ENCODE results near the gene PFKFB4. TPM values are rescaled to one million over a fixed set of nuclear protein-coding genes. Genes with fewer than 3 reads are reported as not detected.
A peak's percentile ranks its signal among the peaks of the same experiment; 100 is the strongest.

The PFKFB4 gene
- total and polyA plus RNA-seq, 9 of the 15 experiments (the other 6 are each of a cell fraction or from before 2014, with no cell fraction given): 0.92 to 56.3 (median 13.5) TPM

DNA sequence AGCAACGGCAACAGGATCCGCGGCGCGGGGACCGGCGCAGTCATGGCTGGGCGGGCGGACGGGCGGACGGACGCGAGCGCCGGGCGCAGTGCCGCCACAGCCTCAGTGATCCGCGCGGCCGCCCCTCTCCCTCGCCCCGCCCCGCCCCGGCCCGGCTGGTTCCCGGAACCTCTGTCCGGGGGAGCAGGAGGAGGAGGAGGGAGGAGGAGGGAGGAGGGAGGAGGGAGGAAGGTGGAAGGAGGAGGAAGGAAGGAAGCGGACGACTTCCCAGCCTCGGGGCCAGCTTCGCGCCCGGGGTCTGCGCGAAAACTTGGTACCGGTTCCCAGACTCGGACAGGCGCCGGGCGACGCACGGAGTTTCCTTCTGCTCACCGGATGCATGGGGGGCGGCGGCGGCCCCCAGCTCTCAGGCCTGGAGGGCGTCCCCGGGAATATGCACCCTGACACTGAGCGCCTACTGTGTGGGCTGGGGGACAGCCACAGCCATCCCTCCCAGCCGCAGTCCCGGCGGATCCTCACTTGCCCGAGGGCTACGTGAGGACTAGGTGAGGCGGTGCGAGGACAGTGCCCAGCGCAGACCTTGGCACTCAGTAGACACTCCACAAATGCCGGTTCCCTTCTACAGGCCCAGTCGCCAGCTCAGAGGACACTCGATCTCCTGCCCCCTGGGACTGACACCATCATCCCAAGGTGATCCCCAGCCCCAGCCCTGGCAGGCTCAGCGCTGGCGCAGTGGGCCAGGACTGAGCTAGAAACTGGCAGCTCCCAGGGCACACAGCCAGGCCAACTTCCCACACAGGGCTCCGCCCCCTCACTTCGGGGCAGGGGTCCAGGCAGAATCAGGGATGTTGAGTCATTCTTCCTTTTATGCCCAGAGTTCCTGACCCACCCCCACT, 52.3 kb downstream of the PFKFB4 start, which contains the start of gene SHISA5 (continued):
- TF ChIP-seq, protein P1, sequence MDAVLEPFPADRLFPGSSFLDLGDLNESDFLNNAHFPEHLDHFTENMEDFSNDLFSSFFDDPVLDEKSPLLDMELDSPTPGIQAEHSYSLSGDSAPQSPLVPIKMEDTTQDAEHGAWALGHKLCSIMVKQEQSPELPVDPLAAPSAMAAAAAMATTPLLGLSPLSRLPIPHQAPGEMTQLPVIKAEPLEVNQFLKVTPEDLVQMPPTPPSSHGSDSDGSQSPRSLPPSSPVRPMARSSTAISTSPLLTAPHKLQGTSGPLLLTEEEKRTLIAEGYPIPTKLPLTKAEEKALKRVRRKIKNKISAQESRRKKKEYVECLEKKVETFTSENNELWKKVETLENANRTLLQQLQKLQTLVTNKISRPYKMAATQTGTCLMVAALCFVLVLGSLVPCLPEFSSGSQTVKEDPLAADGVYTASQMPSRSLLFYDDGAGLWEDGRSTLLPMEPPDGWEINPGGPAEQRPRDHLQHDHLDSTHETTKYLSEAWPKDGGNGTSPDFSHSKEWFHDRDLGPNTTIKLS (IDR thresholded peaks at IDR 0.05; ENCODE audit: borderline replicate concordance, low read depth): no peak
- TF ChIP-seq, protein P2, sequence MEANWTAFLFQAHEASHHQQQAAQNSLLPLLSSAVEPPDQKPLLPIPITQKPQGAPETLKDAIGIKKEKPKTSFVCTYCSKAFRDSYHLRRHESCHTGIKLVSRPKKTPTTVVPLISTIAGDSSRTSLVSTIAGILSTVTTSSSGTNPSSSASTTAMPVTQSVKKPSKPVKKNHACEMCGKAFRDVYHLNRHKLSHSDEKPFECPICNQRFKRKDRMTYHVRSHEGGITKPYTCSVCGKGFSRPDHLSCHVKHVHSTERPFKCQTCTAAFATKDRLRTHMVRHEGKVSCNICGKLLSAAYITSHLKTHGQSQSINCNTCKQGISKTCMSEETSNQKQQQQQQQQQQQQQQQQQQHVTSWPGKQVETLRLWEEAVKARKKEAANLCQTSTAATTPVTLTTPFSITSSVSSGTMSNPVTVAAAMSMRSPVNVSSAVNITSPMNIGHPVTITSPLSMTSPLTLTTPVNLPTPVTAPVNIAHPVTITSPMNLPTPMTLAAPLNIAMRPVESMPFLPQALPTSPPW (CRISPR knock-in tag; IDR thresholded peaks at IDR 0.05): peak; percentile 65
- TF ChIP-seq, protein P3, sequence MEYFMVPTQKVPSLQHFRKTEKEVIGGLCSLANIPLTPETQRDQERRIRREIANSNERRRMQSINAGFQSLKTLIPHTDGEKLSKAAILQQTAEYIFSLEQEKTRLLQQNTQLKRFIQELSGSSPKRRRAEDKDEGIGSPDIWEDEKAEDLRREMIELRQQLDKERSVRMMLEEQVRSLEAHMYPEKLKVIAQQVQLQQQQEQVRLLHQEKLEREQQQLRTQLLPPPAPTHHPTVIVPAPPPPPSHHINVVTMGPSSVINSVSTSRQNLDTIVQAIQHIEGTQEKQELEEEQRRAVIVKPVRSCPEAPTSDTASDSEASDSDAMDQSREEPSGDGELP (CRISPR knock-in tag; IDR thresholded peaks at IDR 0.05; ENCODE audit: borderline replicate concordance): no peak
- TF ChIP-seq, protein P4, sequence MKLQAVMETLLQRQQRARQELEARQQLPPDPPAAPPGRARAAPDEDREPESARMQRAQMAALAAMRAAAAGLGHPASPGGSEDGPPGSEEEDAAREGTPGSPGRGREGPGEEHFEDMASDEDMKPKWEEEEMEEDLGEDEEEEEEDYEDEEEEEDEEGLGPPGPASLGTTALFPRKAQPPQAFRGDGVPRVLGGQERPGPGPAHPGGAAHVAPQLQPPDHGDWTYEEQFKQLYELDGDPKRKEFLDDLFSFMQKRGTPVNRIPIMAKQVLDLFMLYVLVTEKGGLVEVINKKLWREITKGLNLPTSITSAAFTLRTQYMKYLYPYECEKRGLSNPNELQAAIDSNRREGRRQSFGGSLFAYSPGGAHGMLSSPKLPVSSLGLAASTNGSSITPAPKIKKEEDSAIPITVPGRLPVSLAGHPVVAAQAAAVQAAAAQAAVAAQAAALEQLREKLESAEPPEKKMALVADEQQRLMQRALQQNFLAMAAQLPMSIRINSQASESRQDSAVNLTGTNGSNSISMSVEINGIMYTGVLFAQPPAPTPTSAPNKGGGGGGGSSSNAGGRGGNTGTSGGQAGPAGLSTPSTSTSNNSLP (IDR thresholded peaks at IDR 0.05; ENCODE audit: borderline replicate concordance, low read depth, low read length): no peak
- TF ChIP-seq GABPA (tag; conservative IDR thresholded peaks at IDR 0.05; ENCODE audit: low read depth) (peak; percentile 37; the same call in 1 of the 2 replicates), ZNF239 (CRISPR knock-in tag; IDR thresholded peaks at IDR 0.05) (no peak), ZKSCAN1 (IDR thresholded peaks at IDR 0.05; ENCODE audit: low read depth, low read length) (no peak), TCF7 (IDR thresholded peaks at IDR 0.05; ENCODE audit: borderline replicate concordance) (no peak), KDM5B (IDR thresholded peaks at IDR 0.05; ENCODE audit: insufficient replicate concordance, low read depth, low read length) (peak; percentile 34), ZBED1 (IDR thresholded peaks at IDR 0.05) (no peak)
- TF ChIP-seq, protein P5, sequence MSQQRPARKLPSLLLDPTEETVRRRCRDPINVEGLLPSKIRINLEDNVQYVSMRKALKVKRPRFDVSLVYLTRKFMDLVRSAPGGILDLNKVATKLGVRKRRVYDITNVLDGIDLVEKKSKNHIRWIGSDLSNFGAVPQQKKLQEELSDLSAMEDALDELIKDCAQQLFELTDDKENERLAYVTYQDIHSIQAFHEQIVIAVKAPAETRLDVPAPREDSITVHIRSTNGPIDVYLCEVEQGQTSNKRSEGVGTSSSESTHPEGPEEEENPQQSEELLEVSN (IDR thresholded peaks at IDR 0.05; ENCODE audit: borderline replicate concordance in 1 of 2, extremely low read depth in 1 of 2, insufficient read depth in 1 of 2, insufficient read length in 1 of 2, low read depth in 1 of 2, low read length in 1 of 2, poor library complexity in 1 of 2, severe bottlenecking in 1 of 2): peak in 1 of 2 experiments; percentile 37

Data from K562 (cell line).